Endodermal cell (in vitro differentiated cells): ENCODE data around the gene PANX2. TPM values are rescaled to one million over a fixed set of nuclear protein-coding genes. Genes with fewer than 3 reads are reported as not detected.

ENCODE experiments used
- DNase-seq: peaks from one replicate; pipeline ENCODE4 v3.0.0-alpha.2; 2017
- H3K27ac ChIP-seq: 2 replicates; pipeline ENCODE4 v1.5.1; 2013; ENCODE audit warnings: mild to moderate bottlenecking, low read depth, low read length, moderate library complexity
- H3K27me3 ChIP-seq: 2 replicates; pipeline ENCODE4 v1.6.1; 2013; ENCODE audit warnings: mild to moderate bottlenecking, low read length, moderate library complexity; ENCODE audit not compliant: insufficient read depth, control insufficient read depth, poor library complexity, severe bottlenecking
- H3K36me3 ChIP-seq: 2 replicates; pipeline ENCODE4 v1.7.0; 2013; ENCODE audit warnings: mild to moderate bottlenecking, low read length, moderate library complexity; ENCODE audit not compliant: control insufficient read depth, insufficient read depth
- H3K4me1 ChIP-seq: one replicate; pipeline ENCODE4 v1.7.0; 2013; ENCODE audit warnings: low read length; ENCODE audit not compliant: control insufficient read depth, insufficient read depth
- H3K4me3 ChIP-seq: 2 replicates; pipeline ENCODE4 v1.5.1; 2013; ENCODE audit warnings: mild to moderate bottlenecking, low read length, moderate library complexity
- H3K9ac ChIP-seq: 2 replicates; pipeline ENCODE4 v1.6.1; 2013; ENCODE audit warnings: mild to moderate bottlenecking, low read length, moderate library complexity; ENCODE audit not compliant: poor library complexity, severe bottlenecking; ENCODE audit errors: extremely low read depth
- H3K9me3 ChIP-seq: 2 replicates; pipeline ENCODE4 v1.6.1; 2013; ENCODE audit warnings: mild to moderate bottlenecking, low read length, moderate library complexity; ENCODE audit not compliant: control insufficient read depth
- H3K27ac Mint-ChIP-seq: 2 replicates; pipeline ENCODE4 v1.8.0; 2020; ENCODE audit warnings: mixed read lengths
- H3K27me3 Mint-ChIP-seq: 2 replicates; pipeline ENCODE4 v1.8.0; 2021; ENCODE audit warnings: mild to moderate bottlenecking, mixed read lengths; ENCODE audit not compliant: insufficient read depth
- H3K36me3 Mint-ChIP-seq: 2 replicates; pipeline ENCODE4 v1.8.0; 2020; ENCODE audit warnings: low read depth, mixed read lengths
- H3K4me1 Mint-ChIP-seq: 2 replicates; pipeline ENCODE4 v1.8.0; 2020; ENCODE audit warnings: mixed read lengths
- H3K4me3 Mint-ChIP-seq: 2 replicates; pipeline ENCODE4 v1.8.0; 2020; ENCODE audit warnings: mild to moderate bottlenecking, moderate library complexity, mixed read lengths
- H3K9me3 Mint-ChIP-seq: 2 replicates; pipeline ENCODE4 v1.8.0; 2020; ENCODE audit warnings: mild to moderate bottlenecking, mixed read lengths
- WGBS, 2 experiments: methylation state at CpG; one replicate each; pipeline versions ENCODE4 v1.1.5 to v1.1.7; 2013; ENCODE audit warnings: missing lambda C conversion rate in 2 of 2, mixed read lengths in 1 of 2; ENCODE audit not compliant: insufficient coverage in 1 of 2, insufficient read length in 1 of 2; 5-methylcytosine and 5-hydroxymethylcytosine counted together
- total RNA-seq, 2 donors: library from RNA; stranded (reverse); fragmentation: NEBNext Ultra II Directional in 1 of 2; extraction: Animal tissue kit (Norgen Biotek cat#: 25700) in 1 of 2; gene quantifications; 2 replicates in 1 of 2; 3 replicates in 1 of 2; pipeline ENCODE4 v1.2.1, GENCODE V29; 2021
- TF ChIP-seq, protein P1 (sequence below): fragments of 200-600 bp; sonication (generic); conservative IDR thresholded peaks from 2 replicates; pipeline ENCODE4 v1.5.0; 2021; ENCODE audit warnings: antibody characterized with exemption, mild to moderate bottlenecking

Gene PANX2
- total RNA-seq, 2 donors from 2014 or later, result 8.8 to 11.2 TPM

DNA sequence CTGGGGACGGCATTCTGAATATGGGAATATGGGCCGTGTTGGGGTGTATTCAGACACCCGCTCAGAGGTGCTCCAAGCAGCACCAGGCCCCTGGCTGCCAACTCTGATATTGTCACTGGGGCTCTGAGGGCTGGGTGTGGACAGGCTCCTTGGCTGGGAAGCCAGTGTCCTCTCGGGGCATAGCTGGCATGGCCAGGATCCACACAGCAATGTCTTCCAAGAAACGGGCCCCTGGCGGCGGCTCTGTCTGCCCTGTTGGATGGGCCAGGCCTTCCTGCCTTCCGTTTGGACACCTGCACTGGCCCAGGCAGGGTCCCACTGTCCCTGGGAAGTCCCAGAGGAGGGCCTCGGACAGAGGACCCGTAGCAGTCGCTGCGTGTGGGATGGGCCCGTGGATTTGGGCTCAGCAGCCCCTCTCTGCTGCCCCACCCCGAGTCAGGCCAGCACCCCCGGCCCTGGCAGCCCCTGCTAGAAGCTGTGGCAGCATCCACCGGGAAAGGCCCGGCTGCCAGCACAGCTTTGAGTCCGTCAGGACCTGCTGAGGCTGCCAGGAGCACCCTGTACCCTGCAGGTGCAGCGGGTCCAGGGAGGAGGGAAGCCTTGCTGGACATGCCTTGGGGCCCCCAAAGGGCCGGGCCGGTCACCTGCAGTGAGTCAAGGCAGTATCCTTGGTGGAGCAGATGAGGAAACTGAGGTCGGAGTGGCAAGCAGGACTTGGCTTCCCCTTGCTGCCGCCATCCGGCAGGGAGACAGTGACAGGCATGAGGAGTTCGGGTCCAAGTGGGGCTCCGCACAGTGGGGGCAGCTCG lies 4.1 kb downstream of the PANX2 start:
- no peaks in the 10 kb centered on the region for H3K4me1 Mint-ChIP-seq
- 90 to 93% methylated on average over 15 to 27 of the region's 27 CpGs for WGBS, 2 experiments

DNA sequence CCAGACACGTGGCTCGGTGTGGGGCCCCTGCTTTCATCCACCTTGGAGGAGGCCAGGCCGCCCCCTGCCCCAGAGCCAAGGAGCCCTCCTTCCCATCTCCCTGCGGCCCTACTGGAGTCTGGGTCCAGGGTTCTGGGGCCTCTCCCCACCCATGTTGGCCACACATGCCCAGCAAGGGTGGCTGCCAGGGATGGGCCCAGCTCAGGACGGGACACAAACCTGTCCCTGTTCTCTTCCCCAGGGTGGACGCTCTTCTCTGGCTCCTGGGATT lies 4.6 kb downstream of the PANX2 start:
- Mint-ChIP-seq H3K4me3 (no peak overlapping the region), H3K4me1 (no peaks in the 10 kb centered on the region), H3K9me3 (no peaks in the 10 kb centered on the region), H3K36me3 (peaks cover 11% of the 10 kb centered on the region), H3K27me3 (peaks cover 8% of the 10 kb centered on the region), H3K27ac (no peak overlapping the region)
- no peak overlapping the region for H3K4me3 ChIP-seq
- no peak for DNase-seq
- TF ChIP-seq, protein P1, sequence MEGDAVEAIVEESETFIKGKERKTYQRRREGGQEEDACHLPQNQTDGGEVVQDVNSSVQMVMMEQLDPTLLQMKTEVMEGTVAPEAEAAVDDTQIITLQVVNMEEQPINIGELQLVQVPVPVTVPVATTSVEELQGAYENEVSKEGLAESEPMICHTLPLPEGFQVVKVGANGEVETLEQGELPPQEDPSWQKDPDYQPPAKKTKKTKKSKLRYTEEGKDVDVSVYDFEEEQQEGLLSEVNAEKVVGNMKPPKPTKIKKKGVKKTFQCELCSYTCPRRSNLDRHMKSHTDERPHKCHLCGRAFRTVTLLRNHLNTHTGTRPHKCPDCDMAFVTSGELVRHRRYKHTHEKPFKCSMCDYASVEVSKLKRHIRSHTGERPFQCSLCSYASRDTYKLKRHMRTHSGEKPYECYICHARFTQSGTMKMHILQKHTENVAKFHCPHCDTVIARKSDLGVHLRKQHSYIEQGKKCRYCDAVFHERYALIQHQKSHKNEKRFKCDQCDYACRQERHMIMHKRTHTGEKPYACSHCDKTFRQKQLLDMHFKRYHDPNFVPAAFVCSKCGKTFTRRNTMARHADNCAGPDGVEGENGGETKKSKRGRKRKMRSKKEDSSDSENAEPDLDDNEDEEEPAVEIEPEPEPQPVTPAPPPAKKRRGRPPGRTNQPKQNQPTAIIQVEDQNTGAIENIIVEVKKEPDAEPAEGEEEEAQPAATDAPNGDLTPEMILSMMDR, result no peak
- H3K27ac ChIP-seq, result no peak overlapping the region
- H3K9ac ChIP-seq, result no peak overlapping the region
- H3K36me3 ChIP-seq, result no peaks in the 10 kb centered on the region
- H3K27me3 ChIP-seq, result peaks cover 6% of the 10 kb centered on the region
- 85 to 86% methylated on average over 4 to 6 of the region's 6 CpGs for WGBS, 2 experiments
- H3K9me3 ChIP-seq, result no peaks in the 10 kb centered on the region
- no peaks in the 10 kb centered on the region for H3K4me1 ChIP-seq

More for the DNA sequence above, 4.1 kb downstream of the PANX2 start:
- Histone ChIP-seq H3K36me3 (no peaks in the 10 kb centered on the region), H3K9me3 (no peaks in the 10 kb centered on the region), H3K27me3 (peaks cover 6% of the 10 kb centered on the region), H3K27ac (no peak overlapping the region), H3K9ac (no peak overlapping the region), H3K4me3 (no peak overlapping the region), H3K4me1 (no peaks in the 10 kb centered on the region)
- Mint-ChIP-seq H3K9me3 (no peaks in the 10 kb centered on the region), H3K27me3 (peaks cover 8% of the 10 kb centered on the region), H3K4me3 (no peak overlapping the region), H3K36me3 (peaks cover 8% of the 10 kb centered on the region), H3K27ac (no peak overlapping the region)
- TF ChIP-seq, protein P1, result peak; percentile 20
- no peak for DNase-seq

DNA sequence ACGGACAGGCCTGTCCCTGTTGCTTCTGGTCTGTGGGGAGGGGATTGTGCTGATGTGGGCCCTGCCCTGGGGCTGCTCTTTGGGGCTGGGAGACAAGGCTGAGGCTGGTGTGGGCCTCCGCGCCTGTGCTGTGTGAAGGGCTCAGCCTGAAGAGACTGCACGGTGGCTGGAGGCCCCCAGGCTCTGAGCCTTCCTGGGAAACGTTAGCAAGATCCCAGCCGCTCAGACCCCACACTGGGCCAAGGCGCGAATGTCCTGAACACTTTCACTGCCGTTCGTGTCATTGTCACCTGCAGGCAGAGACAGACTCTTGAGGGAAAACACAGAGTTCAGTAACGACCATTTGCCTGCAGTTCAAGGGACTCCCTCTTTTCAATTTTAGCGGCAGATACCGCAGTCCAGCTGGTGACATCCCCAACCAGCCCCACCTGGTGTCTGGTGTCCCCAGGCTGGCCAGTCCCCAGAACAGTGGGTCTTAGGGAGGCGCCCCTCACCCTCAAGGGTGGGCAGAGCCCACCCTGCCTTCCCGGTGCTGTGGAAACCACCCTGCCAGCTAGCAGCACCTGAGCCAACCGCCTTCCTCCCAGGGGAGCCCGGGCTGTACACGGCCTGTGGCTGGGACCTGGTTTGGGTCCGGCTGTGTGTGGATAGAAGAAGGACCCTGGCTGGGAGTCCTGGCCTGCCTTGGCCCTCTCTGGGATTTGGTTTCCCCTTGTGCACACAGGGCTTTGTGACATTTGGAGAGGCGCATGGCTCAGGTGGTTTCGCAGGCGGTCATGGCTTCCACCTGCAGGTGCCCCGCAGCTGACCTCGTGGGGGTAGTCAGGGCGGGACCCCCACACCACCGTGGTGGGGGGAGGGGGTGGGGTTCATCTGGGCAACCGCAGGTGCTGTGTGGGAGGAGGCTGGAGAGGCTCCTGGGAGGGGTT lies 5.7 kb downstream of the PANX2 start:
- Histone ChIP-seq H3K27me3 (peaks cover 1% of the 10 kb centered on the region), H3K9me3 (no peaks in the 10 kb centered on the region), H3K4me1 (no peaks in the 10 kb centered on the region), H3K36me3 (no peaks in the 10 kb centered on the region), H3K4me3 (no peak overlapping the region), H3K9ac (no peak overlapping the region), H3K27ac (peak overlapping the region; percentile 17)
- H3K27me3 Mint-ChIP-seq, result peaks cover 5% of the 10 kb centered on the region
- no peaks in the 10 kb centered on the region for H3K4me1 Mint-ChIP-seq
- no peak for DNase-seq
- no peaks in the 10 kb centered on the region for H3K9me3 Mint-ChIP-seq
- no peak overlapping the region for H3K27ac Mint-ChIP-seq
- 87 to 91% methylated on average over 16 to 27 of the region's 27 CpGs for WGBS, 2 experiments
- TF ChIP-seq, protein P1, result no peak
- H3K4me3 Mint-ChIP-seq, result no peak overlapping the region
- H3K36me3 Mint-ChIP-seq, result peaks cover 11% of the 10 kb centered on the region
